Osteoblast (primary cell): ENCODE measurements around the gene SLC9C1. TPM values are rescaled to one million over a fixed set of nuclear protein-coding genes. Genes with fewer than 3 reads are reported as not detected.

Experiments
- DNase-seq: peaks from one replicate; pipeline ENCODE4 v3.0.0; 2011; ENCODE audit warnings: low spot score, mixed read lengths; ENCODE audit not compliant: insufficient read length; ENCODE audit errors: missing footprints
- H2AFZ ChIP-seq: 2 replicates; pipeline ENCODE4 v1.6.0; 2011; ENCODE audit warnings: mild to moderate bottlenecking, low read length
- H3K27ac ChIP-seq: 2 replicates; pipeline ENCODE4 v1.5.1; 2011; ENCODE audit warnings: mild to moderate bottlenecking, low read depth, low read length, moderate library complexity
- H3K27me3 ChIP-seq: 2 replicates; pipeline ENCODE4 v1.6.0; 2012; ENCODE audit warnings: mild to moderate bottlenecking, control low read depth, inconsistent platforms, low read length, moderate library complexity; ENCODE audit not compliant: insufficient read depth
- H3K36me3 ChIP-seq: 2 replicates; pipeline ENCODE4 v1.5.1; 2011; ENCODE audit warnings: mild to moderate bottlenecking, low read length, control low read depth, moderate library complexity; ENCODE audit not compliant: insufficient read depth
- H3K4me1 ChIP-seq: 2 replicates; pipeline ENCODE4 v1.5.1; 2011; ENCODE audit warnings: mild to moderate bottlenecking, low read length, control low read depth, moderate library complexity; ENCODE audit not compliant: insufficient read depth
- H3K4me2 ChIP-seq: 2 replicates; pipeline ENCODE4 v1.6.0; 2011; ENCODE audit warnings: mild to moderate bottlenecking, low read length; ENCODE audit not compliant: insufficient read depth
- H3K4me3 ChIP-seq: fragments of 200-600 bp; sonication (generic); 3 replicates; pipeline ENCODE4 v1.5.1; 2012; ENCODE audit warnings: mild to moderate bottlenecking, low read length, inconsistent platforms; ENCODE audit not compliant: insufficient read depth
- H3K79me2 ChIP-seq: 2 replicates; pipeline ENCODE4 v1.6.0; 2012; ENCODE audit warnings: mild to moderate bottlenecking, low read length, control low read depth, inconsistent platforms; ENCODE audit not compliant: insufficient read depth
- H3K9me3 ChIP-seq: 2 replicates; pipeline ENCODE4 v1.5.1; 2011; ENCODE audit warnings: low read depth, low read length, control low read depth
- H4K20me1 ChIP-seq: 2 replicates; pipeline ENCODE4 v1.6.0; 2012; ENCODE audit warnings: mild to moderate bottlenecking, low read length, control low read depth; ENCODE audit not compliant: insufficient read depth
- CTCF ChIP-seq: IDR thresholded peaks from 2 replicates; pipeline ENCODE4 v1.5.1; 2011; ENCODE audit warnings: mild to moderate bottlenecking, low read depth, low read length, moderate library complexity; ENCODE audit errors: extremely low read depth
- total RNA-seq: library from RNA; depleted of rRNA; stranded (reverse); fragments of >200 nt; gene quantifications from 2 replicates; pipeline ENCODE4 v1.2.3, GENCODE V29; 2012

SLC9C1 gene
- total RNA-seq, 1 donor = not detected

GRCh38 chr3:112253301-112253971 lies 40.6 kb downstream of the SLC9C1 start:
- H2AFZ ChIP-seq = no peak overlapping the region
- no peaks in the 10 kb centered on the region for H3K27me3 ChIP-seq
- H4K20me1 ChIP-seq = no peaks in the 10 kb centered on the region
- H3K4me2 ChIP-seq = no peak overlapping the region
- H3K9me3 ChIP-seq = no peaks in the 10 kb centered on the region
- H3K27ac ChIP-seq = no peak overlapping the region
- no peaks in the 10 kb centered on the region for H3K4me1 ChIP-seq
- TF ChIP-seq CTCF = no peak
- no peaks in the 10 kb centered on the region for H3K79me2 ChIP-seq
- no peaks in the 10 kb centered on the region for H3K36me3 ChIP-seq
- DNase-seq = no peak
- H3K4me3 ChIP-seq = no peak overlapping the region

GRCh38 chr3:112247900-112248299 lies 46.1 kb downstream of the SLC9C1 start:
- Histone ChIP-seq H3K4me1 (no peaks in the 10 kb centered on the region), H3K4me3 (no peak overlapping the region), H3K79me2 (no peaks in the 10 kb centered on the region), H3K9me3 (no peaks in the 10 kb centered on the region), H3K36me3 (no peaks in the 10 kb centered on the region), H4K20me1 (no peaks in the 10 kb centered on the region), H3K27me3 (no peaks in the 10 kb centered on the region), H3K4me2 (no peak overlapping the region), H2AFZ (no peak overlapping the region), H3K27ac (no peak overlapping the region)
- TF ChIP-seq CTCF = no peak
- no peak for DNase-seq

GRCh38 chr3:112247350-112247749 lies 46.7 kb downstream of the SLC9C1 start:
- no peaks in the 10 kb centered on the region for H3K9me3 ChIP-seq
- TF ChIP-seq CTCF = no peak

GRCh38 chr3:112233083-112233482 lies 60.9 kb downstream of the SLC9C1 start:
- H3K4me1 ChIP-seq = no peaks in the 10 kb centered on the region
- no peak overlapping the region for H3K27ac ChIP-seq
- TF ChIP-seq CTCF = no peak
- no peaks in the 10 kb centered on the region for H3K27me3 ChIP-seq
- H2AFZ ChIP-seq = no peak overlapping the region
- H3K4me3 ChIP-seq = no peak overlapping the region
- no peaks in the 10 kb centered on the region for H3K79me2 ChIP-seq
- DNase-seq = no peak
- H4K20me1 ChIP-seq = no peaks in the 10 kb centered on the region
- no peaks in the 10 kb centered on the region for H3K9me3 ChIP-seq
- H3K36me3 ChIP-seq = no peaks in the 10 kb centered on the region
- H3K4me2 ChIP-seq = no peak overlapping the region

More at GRCh38 chr3:112247350-112247749, 46.7 kb downstream of the SLC9C1 start:
- H3K27ac ChIP-seq = no peak overlapping the region
- H3K4me1 ChIP-seq = no peaks in the 10 kb centered on the region
- no peaks in the 10 kb centered on the region for H3K36me3 ChIP-seq
- no peak overlapping the region for H3K4me3 ChIP-seq
- no peak overlapping the region for H2AFZ ChIP-seq
- no peaks in the 10 kb centered on the region for H3K27me3 ChIP-seq
- no peaks in the 10 kb centered on the region for H3K79me2 ChIP-seq
- no peak overlapping the region for H3K4me2 ChIP-seq
- no peaks in the 10 kb centered on the region for H4K20me1 ChIP-seq
- no peak for DNase-seq
